OCI-LY1 (cell line): ENCODE data around the gene C16orf74.

Experiments used
- H2AFZ ChIP-seq: fragments of 200-600 bp; sonication (generic), shearing (Covaris generic); 2 replicates; pipeline ENCODE4 v1.6.0; 2014; ENCODE audit warnings: antibody characterized with exemption, mild to moderate bottlenecking, low read length
- H3F3A ChIP-seq: fragments of 200-600 bp; sonication (generic), shearing (Covaris generic); 2 replicates; pipeline ENCODE4 v1.6.0; 2014; ENCODE audit warnings: mild to moderate bottlenecking, antibody characterized with exemption, low read length, moderate library complexity; ENCODE audit not compliant: insufficient read depth
- H3K27ac ChIP-seq: fragments of 200-600 bp; sonication (generic); 2 replicates; pipeline ENCODE4 v1.5.1; 2014; ENCODE audit warnings: low read length, mixed run types, mild to moderate bottlenecking, low read depth; ENCODE audit not compliant: poor library complexity, severe bottlenecking
- H3K27me3 ChIP-seq: fragments of 200-600 bp; sonication (generic); 2 replicates; pipeline ENCODE4 v1.6.0; 2014; ENCODE audit warnings: antibody characterized with exemption, mild to moderate bottlenecking, low read length, moderate library complexity; ENCODE audit not compliant: insufficient read depth
- H3K36me3 ChIP-seq: fragments of 200-600 bp; sonication (generic); 2 replicates; pipeline ENCODE4 v1.6.1; 2014; ENCODE audit warnings: mild to moderate bottlenecking, antibody characterized with exemption, low read length, moderate library complexity, mixed read lengths; ENCODE audit not compliant: insufficient read depth
- H3K4me1 ChIP-seq: fragments of 200-600 bp; sonication (generic); 2 replicates; pipeline ENCODE4 v1.5.1; 2014; ENCODE audit warnings: mild to moderate bottlenecking, low read length, moderate library complexity; ENCODE audit not compliant: insufficient read depth, severe bottlenecking
- H3K4me2 ChIP-seq: fragments of 200-600 bp; sonication (generic), shearing (Covaris generic); 2 replicates; pipeline ENCODE4 v1.6.1; 2014; ENCODE audit warnings: low read length
- H3K4me3 ChIP-seq: fragments of 200-600 bp; sonication (generic); 2 replicates; pipeline ENCODE4 v1.5.1; 2014; ENCODE audit warnings: low read length, low read depth, mild to moderate bottlenecking, mixed read lengths; ENCODE audit not compliant: poor library complexity, severe bottlenecking
- H3K79me2 ChIP-seq: fragments of 200-600 bp; shearing (Covaris generic); 2 replicates; pipeline ENCODE4 v1.6.1; 2016; ENCODE audit warnings: mixed run types, low read length, mixed read lengths; ENCODE audit not compliant: insufficient read depth
- H3K9ac ChIP-seq: fragments of 200-600 bp; sonication (generic), shearing (Covaris generic); 2 replicates; pipeline ENCODE4 v1.6.1; 2014; ENCODE audit warnings: mild to moderate bottlenecking, low read length, mixed read lengths
- H3K9me2 ChIP-seq: fragments of 200-600 bp; sonication (generic), shearing (Covaris generic); 2 replicates; pipeline ENCODE4 v1.6.1; 2014; ENCODE audit warnings: low read depth, mild to moderate bottlenecking, low read length, mixed read lengths
- H3K9me3 ChIP-seq: fragments of 200-600 bp; shearing (Covaris generic); 2 replicates; pipeline ENCODE4 v1.6.1; 2014; ENCODE audit warnings: low read length, mixed read lengths
- H4K20me1 ChIP-seq: fragments of 200-600 bp; sonication (generic), shearing (Covaris generic); 2 replicates; pipeline ENCODE4 v1.6.0; 2016; ENCODE audit warnings: mild to moderate bottlenecking, low read length; ENCODE audit not compliant: insufficient read depth
- EZH2 ChIP-seq: fragments of 200-600 bp; sonication (generic), shearing (Covaris generic); IDR thresholded peaks from 2 replicates; pipeline ENCODE4 v1.8.0; 2017; ENCODE audit warnings: borderline replicate concordance, mixed run types, mild to moderate bottlenecking, antibody characterized with exemption, low read length, moderate library complexity, mixed read lengths
- TF ChIP-seq, protein P1 (sequence below): fragments of 200-600 bp; sonication (generic), shearing (Covaris generic); IDR thresholded peaks from 2 replicates; pipeline ENCODE4 v1.5.1; 2017; ENCODE audit warnings: mild to moderate bottlenecking, antibody characterized with exemption, low read length, moderate library complexity, mixed read lengths

The C16orf74 gene

DNA sequence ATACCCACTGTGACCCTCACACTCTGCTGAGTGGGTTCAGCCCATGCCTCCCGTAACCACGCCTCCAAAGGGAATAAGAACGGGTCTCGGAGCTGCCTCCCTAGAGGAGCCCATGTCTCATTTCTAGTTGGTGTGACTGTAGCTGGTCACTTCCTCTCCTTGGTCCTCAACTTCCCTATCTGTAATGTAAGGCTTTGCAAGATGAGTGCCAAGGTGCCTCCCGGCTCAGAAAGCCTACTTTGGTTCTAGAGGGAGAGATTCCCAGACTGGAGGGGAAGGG, 20.8 kb downstream of the C16orf74 start:
- Histone ChIP-seq H3K4me2 (no peak overlapping the region), H3K36me3 (no peaks in the 10 kb centered on the region), H3K4me3 (no peak overlapping the region), H2AFZ (no peak overlapping the region), H3K9me3 (no peaks in the 10 kb centered on the region), H3K27ac (no peak overlapping the region), H3K4me1 (peaks cover 14% of the 10 kb centered on the region), H3K79me2 (no peaks in the 10 kb centered on the region), H3K9me2 (no peaks in the 10 kb centered on the region), H3F3A (peaks cover 9% of the 10 kb centered on the region), H3K27me3 (no peaks in the 10 kb centered on the region), H3K9ac (no peak overlapping the region), H4K20me1 (no peaks in the 10 kb centered on the region)
- no peak for TF ChIP-seq EZH2
- TF ChIP-seq, protein P1, sequence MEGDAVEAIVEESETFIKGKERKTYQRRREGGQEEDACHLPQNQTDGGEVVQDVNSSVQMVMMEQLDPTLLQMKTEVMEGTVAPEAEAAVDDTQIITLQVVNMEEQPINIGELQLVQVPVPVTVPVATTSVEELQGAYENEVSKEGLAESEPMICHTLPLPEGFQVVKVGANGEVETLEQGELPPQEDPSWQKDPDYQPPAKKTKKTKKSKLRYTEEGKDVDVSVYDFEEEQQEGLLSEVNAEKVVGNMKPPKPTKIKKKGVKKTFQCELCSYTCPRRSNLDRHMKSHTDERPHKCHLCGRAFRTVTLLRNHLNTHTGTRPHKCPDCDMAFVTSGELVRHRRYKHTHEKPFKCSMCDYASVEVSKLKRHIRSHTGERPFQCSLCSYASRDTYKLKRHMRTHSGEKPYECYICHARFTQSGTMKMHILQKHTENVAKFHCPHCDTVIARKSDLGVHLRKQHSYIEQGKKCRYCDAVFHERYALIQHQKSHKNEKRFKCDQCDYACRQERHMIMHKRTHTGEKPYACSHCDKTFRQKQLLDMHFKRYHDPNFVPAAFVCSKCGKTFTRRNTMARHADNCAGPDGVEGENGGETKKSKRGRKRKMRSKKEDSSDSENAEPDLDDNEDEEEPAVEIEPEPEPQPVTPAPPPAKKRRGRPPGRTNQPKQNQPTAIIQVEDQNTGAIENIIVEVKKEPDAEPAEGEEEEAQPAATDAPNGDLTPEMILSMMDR, result no peak

- Histone ChIP-seq H3F3A (peaks cover 9% of the 10 kb centered on the region; the same call in 1 of the 2 replicates), H3K9me2 (no peaks in the 10 kb centered on the region), H4K20me1 (no peaks in the 10 kb centered on the region), H3K4me3 (no peak overlapping the region), H3K79me2 (no peaks in the 10 kb centered on the region), H3K36me3 (no peaks in the 10 kb centered on the region), H3K4me1 (peaks cover 9% of the 10 kb centered on the region), H3K27ac (no peak overlapping the region), H3K9ac (no peak overlapping the region), H2AFZ (no peak overlapping the region), H3K4me2 (no peak overlapping the region), H3K9me3 (no peaks in the 10 kb centered on the region), H3K27me3 (no peaks in the 10 kb centered on the region)
- no peak for TF ChIP-seq EZH2
- TF ChIP-seq, protein P1, result no peak
Observed at GRCh38 chr16:85729452-85730185, 21.3 kb downstream of the C16orf74 start.

DNA sequence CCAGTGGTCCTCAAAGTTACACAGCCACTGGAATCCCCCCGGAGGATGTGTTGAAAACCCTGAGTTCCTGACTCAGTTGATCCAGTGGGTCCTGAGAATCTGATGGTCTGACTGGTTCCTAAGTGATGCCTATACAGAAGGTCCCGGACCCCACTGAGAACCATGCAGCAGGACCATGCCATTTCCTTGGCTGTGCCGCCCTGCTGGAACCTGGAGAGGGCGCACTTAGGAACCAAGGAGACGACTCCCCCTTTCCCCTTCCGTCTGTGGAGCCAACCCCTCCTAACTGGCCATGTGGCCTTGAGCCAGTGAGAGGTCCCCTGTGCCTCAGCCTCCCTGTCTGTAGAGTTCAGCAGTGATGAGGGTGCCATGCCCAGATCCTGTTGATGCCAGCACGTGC, 22.0 kb downstream of the C16orf74 start:
- Histone ChIP-seq H2AFZ (no peak overlapping the region), H3K79me2 (no peaks in the 10 kb centered on the region), H3K9me3 (no peaks in the 10 kb centered on the region), H3K4me1 (peaks cover 2% of the 10 kb centered on the region), H3K4me3 (no peak overlapping the region), H3K4me2 (no peak overlapping the region), H3K27me3 (no peaks in the 10 kb centered on the region), H3K9ac (no peak overlapping the region), H3K36me3 (no peaks in the 10 kb centered on the region), H3K27ac (no peak overlapping the region), H3K9me2 (no peaks in the 10 kb centered on the region), H3F3A (peaks cover 6% of the 10 kb centered on the region; the same call in 1 of the 2 replicates), H4K20me1 (no peaks in the 10 kb centered on the region)
- TF ChIP-seq, protein P1, result peak; percentile 30; the same call in 1 of the 2 replicates
- TF ChIP-seq EZH2, result no peak
